Measurements from ENCODE around the gene UPF1. TPM values are rescaled to one million over a fixed set of nuclear protein-coding genes. Genes with fewer than 3 reads are reported as not detected.

UPF1 gene
- total RNA-seq, 4 donors from 2014 or later, result 84.2 to 153 (median 91.9) TPM

- DNase-seq, result peak; percentile 50
- 13 to 17% methylated on average over 7 to 18 of the region's 18 CpGs for WGBS, 2 donors (ENCODE audit: low coverage in 1 of 2)
- intact Hi-C loops (cut with DNase I; ENCODE audit: low total_unique reads) (no loop called here), in situ Hi-C loops (cut with MboI; ENCODE audit: low pct_ligation_motif_present in 1 of 4, low pct_unique_long_range_greater_than_20kb in 1 of 4, low sequenced_read_pairs in 3 of 4) (loop anchor here in 3 of 4 donors (25.0 kb wide), 2 partner anchors 247 to 372 kb away; partner anchors contain the start of gene REX1BD (in 2 of the 3))
- TF ChIP-seq POLR2A (IDR thresholded peaks at IDR 0.05) (peak; percentile 33), EP300 (IDR thresholded peaks at IDR 0.05; ENCODE audit: low read depth) (no peak), CTCF (IDR thresholded peaks at IDR 0.05) (no peak), POLR2AphosphoS5 (IDR thresholded peaks at IDR 0.05) (peak in 1 of 3 donors; percentile 68)
- peak overlapping the region; percentile 93 to 97 (median 94) for H3K27ac ChIP-seq
- no peaks in the 10 kb centered on the region for H3K36me3 ChIP-seq
- H3K4me3 ChIP-seq, result peak overlapping the region; percentile 72 to 94 (median 88)
- H3K4me1 ChIP-seq, result peaks cover 13 to 64% (median 55%) of the 10 kb centered on the region in 4 donors
- H3K9me3 ChIP-seq, result no peaks in the 10 kb centered on the region
- no peaks in the 10 kb centered on the region for H3K27me3 ChIP-seq
Measured at GRCh38 chr19:18833849-18834643, 2.3 kb downstream of the UPF1 start.

- H3K27me3 ChIP-seq, result no peaks in the 10 kb centered on the region
- intact Hi-C loops (cut with DNase I; ENCODE audit: low total_unique reads) (no loop called here), in situ Hi-C loops (cut with MboI; ENCODE audit: low pct_ligation_motif_present in 1 of 4, low pct_unique_long_range_greater_than_20kb in 1 of 4, low sequenced_read_pairs in 3 of 4) (loop anchor here in 3 of 4 donors (25.0 kb wide), 2 partner anchors 247 to 372 kb away; partner anchors contain the start of gene REX1BD (in 2 of the 3))
- 46 to 60% methylated on average over 1 to 4 of the region's 4 CpGs for WGBS, 2 donors (ENCODE audit: low coverage in 1 of 2)
- H3K36me3 ChIP-seq, result no peaks in the 10 kb centered on the region
- H3K4me3 ChIP-seq, result peak overlapping the region in 2 of 4 donors; percentile 2 to 83
- no peak for DNase-seq
- peaks cover 16 to 70% (median 61%) of the 10 kb centered on the region in 4 donors for H3K4me1 ChIP-seq
- TF ChIP-seq CTCF (IDR thresholded peaks at IDR 0.05) (no peak), POLR2A (IDR thresholded peaks at IDR 0.05) (no peak), EP300 (IDR thresholded peaks at IDR 0.05; ENCODE audit: low read depth) (no peak), POLR2AphosphoS5 (IDR thresholded peaks at IDR 0.05) (no peak)
- H3K9me3 ChIP-seq, result no peaks in the 10 kb centered on the region
- peak overlapping the region; percentile 93 to 97 (median 94) for H3K27ac ChIP-seq
Measured at GRCh38 chr19:18834644-18834984, 2.9 kb downstream of the UPF1 start.

- no peaks in the 10 kb centered on the region for H3K36me3 ChIP-seq
- intact Hi-C loops (cut with DNase I; ENCODE audit: low total_unique reads) (no loop called here), in situ Hi-C loops (cut with MboI; ENCODE audit: low pct_ligation_motif_present in 1 of 4, low pct_unique_long_range_greater_than_20kb in 1 of 4, low sequenced_read_pairs in 3 of 4) (loop anchor here in 3 of 4 donors (10.0 to 25.0 kb wide), 3 partner anchors 245 to 377 kb away; partner anchors contain the start of gene REX1BD (in 2 of the 3))
- no peaks in the 10 kb centered on the region for H3K27me3 ChIP-seq
- peaks cover 24 to 71% (median 63%) of the 10 kb centered on the region in 4 donors for H3K4me1 ChIP-seq
- no peak overlapping the region for H3K4me3 ChIP-seq
- WGBS, 2 donors (ENCODE audit: low coverage in 1 of 2), result 78% methylated on average over 15 of the region's 15 CpGs; no CpG with 5 or more reads in 1 of the 2 donors
- no peak overlapping the region for H3K27ac ChIP-seq
- DNase-seq, result no peak
- TF ChIP-seq POLR2AphosphoS5 (IDR thresholded peaks at IDR 0.05) (no peak), POLR2A (IDR thresholded peaks at IDR 0.05) (no peak), EP300 (IDR thresholded peaks at IDR 0.05; ENCODE audit: low read depth) (no peak), CTCF (IDR thresholded peaks at IDR 0.05) (no peak)
- H3K9me3 ChIP-seq, result no peaks in the 10 kb centered on the region
Measured at GRCh38 chr19:18839465-18840287, 7.9 kb downstream of the UPF1 start.

Data from transverse colon (tissue), 4 donors.